ENCODE measurements around the gene SMAD7.

Gene SMAD7

GRCh38 chr18:48986851-48987761 lies 36.3 kb upstream of the SMAD7 start:
- DNase-seq = no peak

- DNase-seq = no peak
Measured at GRCh38 chr18:48985161-48985560, 34.4 kb upstream of the SMAD7 start.

GRCh38 chr18:48983793-48984437 lies 33.1 kb upstream of the SMAD7 start:
- DNase-seq = peak; percentile 74

- no peak for DNase-seq
Measured at GRCh38 chr18:48982266-48982665, 31.5 kb upstream of the SMAD7 start.

GRCh38 chr18:48979944-48980890 lies 29.5 kb upstream of the SMAD7 start:
- no peak for DNase-seq

- DNase-seq = no peak
Measured at GRCh38 chr18:48977914-48978313, 27.1 kb upstream of the SMAD7 start.

- DNase-seq = peak; percentile 76
Measured at GRCh38 chr18:48975817-48976649, 25.3 kb upstream of the SMAD7 start.

GRCh38 chr18:48975120-48975816 lies 24.5 kb upstream of the SMAD7 start:
- DNase-seq = no peak

- DNase-seq = no peak
Measured at GRCh38 chr18:48974304-48975119, 23.7 kb upstream of the SMAD7 start.

GRCh38 chr18:48973731-48974130 lies 23.0 kb upstream of the SMAD7 start:
- no peak for DNase-seq

GRCh38 chr18:48968412-48969215 lies 17.8 kb upstream of the SMAD7 start:
- no peak for DNase-seq

- DNase-seq = no peak
Measured at GRCh38 chr18:48967545-48967944, 16.8 kb upstream of the SMAD7 start.

- DNase-seq = no peak
Measured at GRCh38 chr18:48966523-48966922, 15.8 kb upstream of the SMAD7 start.

GRCh38 chr18:48963586-48964470 lies 13.1 kb upstream of the SMAD7 start:
- no peak for DNase-seq

- no peak for DNase-seq
Measured at GRCh38 chr18:48962994-48963561, 12.3 kb upstream of the SMAD7 start.

- no peak for DNase-seq
Measured at GRCh38 chr18:48962252-48962993, 11.7 kb upstream of the SMAD7 start.

- DNase-seq = no peak
Measured at GRCh38 chr18:48961547-48961946, 10.8 kb upstream of the SMAD7 start.

Data from NCI-H2107 (cell line).